ENCODE data around the gene METTL9.
"Not testable (repeated sequence)": the region's sequence is repeated elsewhere in the genome, so short reads cannot be mapped to it uniquely, and the experiment has no call there.

DNA sequence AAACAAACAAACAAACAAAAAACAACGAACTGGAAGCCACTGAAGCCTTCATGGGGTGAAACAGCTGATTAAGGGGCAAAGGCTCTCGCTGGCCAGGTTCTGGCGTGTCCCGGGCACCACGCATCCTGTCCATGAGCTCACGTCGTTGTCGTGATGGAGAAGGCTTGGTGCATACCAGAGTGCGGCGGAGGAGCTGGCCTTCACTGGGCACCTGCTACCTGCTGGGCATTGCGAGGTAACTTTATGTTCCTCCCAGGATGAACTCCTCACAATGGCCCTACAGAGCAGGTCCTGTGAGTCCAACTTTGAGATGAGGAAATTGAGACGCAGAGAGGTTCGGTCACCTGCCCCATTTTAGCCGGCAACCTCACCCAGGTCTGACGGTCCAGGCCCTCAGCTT lies 43.8 kb upstream of the METTL9 start:
- not testable (repeated sequence) for TF ChIP-seq CTCF, POLR2A (IDR thresholded peaks at IDR 0.05)

Data from right lobe of liver (tissue), 4 donors.